ENCODE results near the gene NLRC5.

- TF ChIP-seq CTCF (IDR thresholded peaks at IDR 0.05; ENCODE audit: low read length) (no peak), EZH2 (IDR thresholded peaks at IDR 0.05; ENCODE audit: borderline replicate concordance, low read length) (no peak)
Measured at GRCh38 chr16:56947604-56947995, 41.8 kb upstream of the NLRC5 start.

Data from OCI-LY1 (cell line).